ENCODE measurements around the gene ST8SIA1.

GRCh38 chr12:22283006-22283506 lies 51.5 kb downstream of the ST8SIA1 start:
- TF ChIP-seq REST (IDR thresholded peaks at IDR 0.05; ENCODE audit: low read depth, low read length) (no peak), CTCF (IDR thresholded peaks at IDR 0.05) (no peak), FOXM1 (IDR thresholded peaks at IDR 0.05; ENCODE audit: low read depth) (0 out of 2 replicates have a peak, but pooled peaks have one; percentile 47), MAX (IDR thresholded peaks at IDR 0.05; ENCODE audit: low read depth) (peak; percentile 26; the same call in 1 of the 2 replicates)
